GM12878 (cell line): ENCODE results near the gene TSPAN15. TPM values are rescaled to one million over a fixed set of nuclear protein-coding genes. Genes with fewer than 3 reads are reported as not detected.

ENCODE experiments used
- ATAC-seq: fragments of 200-7000 bp; cut with Tn5 transposase; 3 replicates; pipeline ENCODE4 v1.9.1; 2020; ENCODE audit warnings: mild to moderate bottlenecking, moderate library complexity
- BruUV-seq: library from RNA; stranded (reverse); fragments of 400-500 nt; replicated peaks from 2 replicates; lab custom pipeline; 2021; lab: Mats Ljungman, UMichigan
- CTCF ChIA-PET: fragments of 300-600 bp; sonication (Branson Sonifier 250); formaldehyde crosslinking; extraction: SDS; loops from one replicate; lab custom pipeline; 2021; ENCODE audit warnings: inconsistent platforms; lab: Yijun Ruan, JAX
- POLR2A ChIA-PET: fragments of 350-600 bp; formaldehyde crosslinking; extraction: SDS; loops from one replicate; lab custom pipeline; 2021; ENCODE audit warnings: inconsistent platforms; lab: Charles Lee
- RAD21 ChIA-PET: fragments of 300-600 bp; sonication (Branson Sonifier 250); formaldehyde crosslinking; loops from one replicate; lab custom pipeline; 2023; ENCODE audit warnings: antibody characterized with exemption; ENCODE audit not compliant: unreplicated experiment; lab: Charles Lee
- SMC1A ChIA-PET: fragments of 300-600 bp; sonication (Branson Sonifier 250); formaldehyde crosslinking; loops from one replicate; lab custom pipeline; 2023; ENCODE audit not compliant: unreplicated experiment, uncharacterized antibody; lab: Charles Lee
- DNase-seq: peaks from one replicate; pipeline ENCODE4 v3.0.0-alpha.2; 2011; ENCODE audit warnings: low read depth, low spot score
- FAIRE-seq: peaks from 3 replicates; lab custom pipeline; 2011; peaks lifted over from hg19 to GRCh38; lab: Jason Lieb, UNC
- H2AFZ ChIP-seq: 2 replicates; pipeline ENCODE4 v1.6.0; 2011; ENCODE audit warnings: low read depth, low read length, control low read depth; ENCODE audit not compliant: control insufficient read depth
- H3K27ac ChIP-seq: 2 replicates; pipeline ENCODE4 v1.5.1; 2011; ENCODE audit warnings: control low read depth; ENCODE audit not compliant: control insufficient read depth, insufficient read depth
- H3K27me3 ChIP-seq, 2 experiments: replicated peaks in 1 of 2; 2 replicates each; pipeline versions ENCODE4 v1.6.0 to v1.6.1; 2011; ENCODE audit warnings: low read length in 1 of 2; ENCODE audit not compliant: control insufficient read depth in 2 of 2, insufficient read depth in 2 of 2
- H3K36me3 ChIP-seq, 2 experiments: 2 replicates each; pipeline ENCODE4 v1.5.1; 2011; ENCODE audit warnings: low read length in 1 of 2; ENCODE audit not compliant: control insufficient read depth in 2 of 2, insufficient read depth in 2 of 2
- H3K4me1 ChIP-seq: 2 replicates; pipeline ENCODE4 v1.6.1; 2011; ENCODE audit warnings: mild to moderate bottlenecking, low read length, moderate library complexity, mixed read lengths; ENCODE audit not compliant: control insufficient read depth, insufficient read depth
- H3K4me2 ChIP-seq: 2 replicates; pipeline ENCODE4 v1.6.0; 2011; ENCODE audit warnings: control low read depth; ENCODE audit not compliant: control insufficient read depth, insufficient read depth
- H3K4me3 ChIP-seq: fragments of 200-600 bp; sonication (generic); 2 replicates; pipeline ENCODE4 v1.5.1; 2016
- H3K79me2 ChIP-seq: 2 replicates; pipeline ENCODE4 v1.6.0; 2011; ENCODE audit warnings: low read length; ENCODE audit not compliant: control insufficient read depth, insufficient read depth
- H3K9ac ChIP-seq: 2 replicates; pipeline ENCODE4 v1.8.0; 2011; ENCODE audit warnings: low read length, control low read depth, mixed read lengths; ENCODE audit not compliant: control insufficient read depth, insufficient read depth
- H3K9me3 ChIP-seq: replicated peaks from 3 replicates; pipeline ENCODE4 v1.5.1; 2011; ENCODE audit warnings: mild to moderate bottlenecking, low read length; ENCODE audit not compliant: control insufficient read depth, insufficient read depth
- H4K20me1 ChIP-seq: 2 replicates; pipeline ENCODE4 v1.6.0; 2011; ENCODE audit not compliant: control insufficient read depth, insufficient read depth
- HDAC2 ChIP-seq: fragments of 200-600 bp; sonication (generic); IDR thresholded peaks from 2 replicates; pipeline ENCODE4 v1.6.1; 2017
- STAT1 ChIP-seq: fragments of 450-650 bp; conservative IDR thresholded peaks from 2 replicates; pipeline ENCODE4 v1.6.1; 2014; ENCODE audit warnings: antibody characterized with exemption, mild to moderate bottlenecking
- WGBS: methylation state at CpG from one replicate; pipeline ENCODE4 v1.1.6; 2016; ENCODE audit warnings: low lambda C conversion rate; ENCODE audit not compliant: insufficient replicate concordance, insufficient coverage; ENCODE audit errors: missing lambda C conversion rate; 5-methylcytosine and 5-hydroxymethylcytosine counted together
- in situ Hi-C: fragments of 300-500 bp; cut with MboI; formaldehyde crosslinking; loops from 9 replicates; pipeline ENCODE4 v1.14.3; 2018; ENCODE audit warnings: mixed read lengths
- intact Hi-C: fragments of 100-400 bp; cut with micrococcal nuclease; formaldehyde crosslinking; loops from one replicate; pipeline ENCODE4 v1.14.2; 2022; ENCODE audit not compliant: unreplicated experiment
- polyA plus RNA-seq, 11 experiments: library from polyadenylated mRNA; depleted of rRNA in 4 of 11; unstranded in 6 of 11; stranded (reverse) in 5 of 11; fragments of >200 nt; fragmentation: Nextera tagmentation in 4 of 11; fragmentation: Illumina TruSeq in 1 of 11; extraction: Ambion mirVana in 4 of 11; extraction: Trizol in 1 of 11; gene quantifications; 1 replicate in 1 of 11; 2 replicates in 10 of 11; pipeline versions ENCODE4 v1.2.1 to v1.2.3, GENCODE V29; 2011 to 2016; ENCODE audit warnings: inconsistent platforms in 2 of 11, missing spikeins in 2 of 11, low read depth in 1 of 11
- total RNA-seq, 4 experiments: library from RNA; depleted of rRNA in 3 of 4; stranded (reverse); fragments of >200 nt in 3 of 4; fragmentation: Illumina TruSeq in 1 of 4; extraction: Trizol in 1 of 4; gene quantifications; 2 replicates each; pipeline versions ENCODE4 v1.2.1 to v1.2.3, GENCODE V29; 2013 to 2021

The TSPAN15 gene
- total and polyA plus RNA-seq, 10 of the 15 experiments (the other 5 are each of a cell fraction or from before 2014, with no cell fraction given), result 1.3 to 8.5 (median 2.4) TPM; not detected in 2

- SMC1A ChIA-PET, result interaction anchor here (1.7 kb wide), 1 partner anchor 19 kb away, joined by 4 read pairs; no protein-coding TSS in a partner anchor
- intact Hi-C loops, result no loop called here
- no peak for FAIRE-seq
These were observed 40.3 kb downstream of the TSPAN15 start for GRCh38 chr10:69491611-69492010.

GRCh38 chr10:69492091-69492745, 41.0 kb downstream of the TSPAN15 start:
- Histone ChIP-seq H3K27ac (no peak overlapping the region), H3K27me3 (no peaks in the 10 kb centered on the region), H3K4me1 (no peaks in the 10 kb centered on the region), H4K20me1 (no peaks in the 10 kb centered on the region), H3K4me2 (no peak overlapping the region), H3K9ac (no peak overlapping the region), H3K4me3 (no peak overlapping the region), H3K36me3 (no peaks in the 10 kb centered on the region), H3K9me3 (no peaks in the 10 kb centered on the region; the same call in 2 of the 3 replicates), H2AFZ (no peak overlapping the region), H3K79me2 (no peaks in the 10 kb centered on the region)
- FAIRE-seq (no peak), ATAC-seq (no peak), DNase-seq (no peak)
- SMC1A ChIA-PET, result interaction anchor here (1.7 kb wide), 1 partner anchor 20 kb away, joined by 4 read pairs; no protein-coding TSS in a partner anchor
- RAD21 ChIA-PET, result interaction anchor here (0.8 kb wide), 1 partner anchor 26 kb away, joined by 3 read pairs; no protein-coding TSS in a partner anchor
- intact Hi-C loops, result no loop called here
- POLR2A ChIA-PET, result no interaction called here
- no TSS peak for BruUV-seq
- no peak for TF ChIP-seq HDAC2
- 26% methylated on average over 13 of the region's 13 CpGs for WGBS
- in situ Hi-C loops, result no loop called here
- CTCF ChIA-PET, result interaction anchor here (1.8 to 2.0 kb wide), 2 partner anchors 15 to 23 kb away, joined by 5 read pairs; no protein-coding TSS in a partner anchor

More at GRCh38 chr10:69491611-69492010, 40.3 kb downstream of the TSPAN15 start:
- ATAC-seq, result no peak
- Histone ChIP-seq H4K20me1 (no peaks in the 10 kb centered on the region), H2AFZ (no peak overlapping the region), H3K27me3 (no peaks in the 10 kb centered on the region), H3K4me1 (no peaks in the 10 kb centered on the region), H3K9me3 (no peaks in the 10 kb centered on the region; the same call in 2 of the 3 replicates), H3K4me3 (no peak overlapping the region), H3K36me3 (no peaks in the 10 kb centered on the region), H3K4me2 (no peak overlapping the region), H3K9ac (no peak overlapping the region), H3K27ac (no peak overlapping the region), H3K79me2 (no peaks in the 10 kb centered on the region)
- TF ChIP-seq STAT1, result no peak
- no TSS peak for BruUV-seq
- in situ Hi-C loops, result no loop called here
- DNase-seq, result no peak
- ChIA-PET POLR2A (no interaction called here), CTCF (interaction anchor here (1.8 to 2.0 kb wide), 2 partner anchors 16 to 24 kb away, joined by 5 read pairs; no protein-coding TSS in a partner anchor), RAD21 (interaction anchor here (0.8 kb wide), 1 partner anchor 26 kb away, joined by 3 read pairs; no protein-coding TSS in a partner anchor)
- 31% methylated on average over 4 of the region's 4 CpGs for WGBS
